Endodermal cell (in vitro differentiated cells): ENCODE results near the gene EGLN3. TPM values are rescaled to one million over a fixed set of nuclear protein-coding genes. Genes with fewer than 3 reads are reported as not detected.

Experiments used
- DNase-seq: peaks from one replicate; pipeline ENCODE4 v3.0.0-alpha.2; 2017
- H3K27ac ChIP-seq: 2 replicates; pipeline ENCODE4 v1.5.1; 2013; ENCODE audit warnings: mild to moderate bottlenecking, low read depth, low read length, moderate library complexity
- H3K27me3 ChIP-seq: 2 replicates; pipeline ENCODE4 v1.6.1; 2013; ENCODE audit warnings: mild to moderate bottlenecking, low read length, moderate library complexity; ENCODE audit not compliant: insufficient read depth, control insufficient read depth, poor library complexity, severe bottlenecking
- H3K36me3 ChIP-seq: 2 replicates; pipeline ENCODE4 v1.7.0; 2013; ENCODE audit warnings: mild to moderate bottlenecking, low read length, moderate library complexity; ENCODE audit not compliant: control insufficient read depth, insufficient read depth
- H3K4me1 ChIP-seq: one replicate; pipeline ENCODE4 v1.7.0; 2013; ENCODE audit warnings: low read length; ENCODE audit not compliant: control insufficient read depth, insufficient read depth
- H3K4me3 ChIP-seq: 2 replicates; pipeline ENCODE4 v1.5.1; 2013; ENCODE audit warnings: mild to moderate bottlenecking, low read length, moderate library complexity
- H3K9ac ChIP-seq: 2 replicates; pipeline ENCODE4 v1.6.1; 2013; ENCODE audit warnings: mild to moderate bottlenecking, low read length, moderate library complexity; ENCODE audit not compliant: poor library complexity, severe bottlenecking; ENCODE audit errors: extremely low read depth
- H3K9me3 ChIP-seq: 2 replicates; pipeline ENCODE4 v1.6.1; 2013; ENCODE audit warnings: mild to moderate bottlenecking, low read length, moderate library complexity; ENCODE audit not compliant: control insufficient read depth
- H3K27ac Mint-ChIP-seq: 2 replicates; pipeline ENCODE4 v1.8.0; 2020; ENCODE audit warnings: mixed read lengths
- H3K27me3 Mint-ChIP-seq: 2 replicates; pipeline ENCODE4 v1.8.0; 2021; ENCODE audit warnings: mild to moderate bottlenecking, mixed read lengths; ENCODE audit not compliant: insufficient read depth
- H3K36me3 Mint-ChIP-seq: 2 replicates; pipeline ENCODE4 v1.8.0; 2020; ENCODE audit warnings: low read depth, mixed read lengths
- H3K4me1 Mint-ChIP-seq: 2 replicates; pipeline ENCODE4 v1.8.0; 2020; ENCODE audit warnings: mixed read lengths
- H3K4me3 Mint-ChIP-seq: 2 replicates; pipeline ENCODE4 v1.8.0; 2020; ENCODE audit warnings: mild to moderate bottlenecking, moderate library complexity, mixed read lengths
- H3K9me3 Mint-ChIP-seq: 2 replicates; pipeline ENCODE4 v1.8.0; 2020; ENCODE audit warnings: mild to moderate bottlenecking, mixed read lengths
- CTCF ChIP-seq: fragments of 200-600 bp; sonication (generic); conservative IDR thresholded peaks from 2 replicates; pipeline ENCODE4 v1.5.0; 2021; ENCODE audit warnings: antibody characterized with exemption, mild to moderate bottlenecking
- WGBS, 2 experiments: methylation state at CpG; one replicate each; pipeline versions ENCODE4 v1.1.5 to v1.1.7; 2013; ENCODE audit warnings: missing lambda C conversion rate in 2 of 2, mixed read lengths in 1 of 2; ENCODE audit not compliant: insufficient coverage in 1 of 2, insufficient read length in 1 of 2; 5-methylcytosine and 5-hydroxymethylcytosine counted together
- total RNA-seq, 2 donors: library from RNA; stranded (reverse); fragmentation: NEBNext Ultra II Directional in 1 of 2; extraction: Animal tissue kit (Norgen Biotek cat#: 25700) in 1 of 2; gene quantifications; 2 replicates in 1 of 2; 3 replicates in 1 of 2; pipeline ENCODE4 v1.2.1, GENCODE V29; 2021

The EGLN3 gene
- total RNA-seq, 2 donors from 2014 or later: 13.4 to 18.1 TPM

- H3K36me3 ChIP-seq: no peaks in the 10 kb centered on the region
- H3K4me1 Mint-ChIP-seq: peaks cover 39% of the 10 kb centered on the region
- no peak for TF ChIP-seq CTCF
- peaks cover 3% of the 10 kb centered on the region for H3K27me3 Mint-ChIP-seq
- H3K9me3 ChIP-seq: peaks cover 14% of the 10 kb centered on the region
- no peak overlapping the region for H3K4me3 ChIP-seq
- no peaks in the 10 kb centered on the region for H3K27me3 ChIP-seq
- H3K27ac Mint-ChIP-seq: no peak overlapping the region
- H3K9me3 Mint-ChIP-seq: peaks cover 16% of the 10 kb centered on the region
- no peak overlapping the region for H3K27ac ChIP-seq
- no peaks in the 10 kb centered on the region for H3K36me3 Mint-ChIP-seq
- peaks cover 12% of the 10 kb centered on the region for H3K4me1 ChIP-seq
- 83 to 100% methylated on average over 1 of the region's 1 CpG for whole genome bisulfite sequencing, 2 experiments
- no peak overlapping the region for H3K4me3 Mint-ChIP-seq
- no peak overlapping the region for H3K9ac ChIP-seq
- no peak for DNase-seq
Measured at GRCh38 chr14:33968722-33969121, 17.8 kb upstream of the EGLN3 start.

DNA sequence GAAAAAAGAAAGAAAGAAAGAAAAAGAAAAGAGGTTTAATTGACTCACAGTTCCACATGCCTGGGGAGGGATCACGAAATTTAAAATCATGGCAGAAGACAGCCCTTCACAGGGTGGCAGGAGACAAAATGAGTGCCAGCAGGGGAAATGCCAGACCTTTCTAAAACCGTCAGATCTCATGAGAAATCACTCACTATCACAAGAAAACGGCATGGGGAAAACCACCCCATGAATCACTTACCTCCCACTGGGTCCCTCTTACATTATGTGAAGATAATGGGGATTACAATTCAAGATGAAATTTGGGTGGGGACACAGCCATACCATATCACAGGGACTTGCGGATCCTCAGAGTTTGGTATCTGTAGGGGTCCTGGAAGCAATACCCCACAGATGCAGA is 16.3 kb upstream of the EGLN3 start:
- Mint-ChIP-seq H3K27me3 (peaks cover 3% of the 10 kb centered on the region), H3K9me3 (peaks cover 23% of the 10 kb centered on the region), H3K4me3 (no peak overlapping the region), H3K4me1 (peaks cover 39% of the 10 kb centered on the region), H3K27ac (no peak overlapping the region), H3K36me3 (peaks cover 2% of the 10 kb centered on the region)
- no peak overlapping the region for H3K27ac ChIP-seq
- DNase-seq: no peak
- no peak overlapping the region for H3K4me3 ChIP-seq
- H3K4me1 ChIP-seq: peaks cover 12% of the 10 kb centered on the region
- no peaks in the 10 kb centered on the region for H3K36me3 ChIP-seq
- H3K9me3 ChIP-seq: peaks cover 22% of the 10 kb centered on the region
- no peak for TF ChIP-seq CTCF
- H3K27me3 ChIP-seq: no peaks in the 10 kb centered on the region
- 49% methylated on average over 4 of the region's 4 CpGs; no CpG with 5 or more reads in 1 of the 2 experiments for WGBS, 2 experiments
- H3K9ac ChIP-seq: no peak overlapping the region

GRCh38 chr14:33966276-33966675 is 15.4 kb upstream of the EGLN3 start:
- 58 to 83% methylated on average over 4 to 6 of the region's 6 CpGs for WGBS, 2 experiments
- peaks cover 3% of the 10 kb centered on the region for H3K27me3 Mint-ChIP-seq
- no peak overlapping the region for H3K4me3 Mint-ChIP-seq
- H3K36me3 ChIP-seq: no peaks in the 10 kb centered on the region
- no peak overlapping the region for H3K9ac ChIP-seq
- no peak overlapping the region for H3K27ac ChIP-seq
- H3K36me3 Mint-ChIP-seq: peaks cover 2% of the 10 kb centered on the region
- H3K27ac Mint-ChIP-seq: no peak overlapping the region
- H3K4me1 Mint-ChIP-seq: peaks cover 39% of the 10 kb centered on the region
- peaks cover 25% of the 10 kb centered on the region for H3K9me3 Mint-ChIP-seq
- no peaks in the 10 kb centered on the region for H3K27me3 ChIP-seq
- peaks cover 22% of the 10 kb centered on the region for H3K9me3 ChIP-seq
- no peak overlapping the region for H3K4me3 ChIP-seq
- no peak for DNase-seq
- H3K4me1 ChIP-seq: peaks cover 12% of the 10 kb centered on the region
- TF ChIP-seq CTCF: no peak
